ENCODE results near the gene PLXNA4. TPM values are rescaled to one million over a fixed set of nuclear protein-coding genes. Genes with fewer than 3 reads are reported as not detected.

PLXNA4 gene
- total RNA-seq, 4 donors from 2014 or later: 5.1 to 7.0 (median 5.3) TPM

- DNase-seq (ENCODE audit: low spot score in 2 of 2): no peak
- 82% methylated on average over 2 of the region's 2 CpGs for WGBS, 2 donors
- H3K4me3 ChIP-seq (ENCODE audit: low read depth, poor library complexity, severe bottlenecking): no peak overlapping the region
- intact Hi-C loops (cut with DNase I; ENCODE audit: low total_unique reads): no loop called here
- TF ChIP-seq POLR2A (IDR thresholded peaks at IDR 0.05): no peak
- TF ChIP-seq CTCF (IDR thresholded peaks at IDR 0.05): no peak
Observed at GRCh38 chr7:132433301-132433700, 143.0 kb downstream of the PLXNA4 start.

GRCh38 chr7:132430861-132431822 is 145.1 kb downstream of the PLXNA4 start:
- no peak for DNase-seq (ENCODE audit: low spot score in 2 of 2)
- WGBS, 2 donors: 58 to 68% methylated on average over 13 of the region's 13 CpGs
- intact Hi-C loops (cut with DNase I; ENCODE audit: low total_unique reads): no loop called here
- TF ChIP-seq CTCF (IDR thresholded peaks at IDR 0.05): no peak
- TF ChIP-seq POLR2A (IDR thresholded peaks at IDR 0.05): no peak
- H3K4me3 ChIP-seq (ENCODE audit: low read depth, poor library complexity, severe bottlenecking): no peak overlapping the region

GRCh38 chr7:132430041-132430855 is 146.0 kb downstream of the PLXNA4 start:
- 80 to 82% methylated on average over 4 of the region's 4 CpGs for WGBS, 2 donors
- intact Hi-C loops (cut with DNase I; ENCODE audit: low total_unique reads): no loop called here
- no peak overlapping the region for H3K4me3 ChIP-seq (ENCODE audit: low read depth, poor library complexity, severe bottlenecking)
- no peak for DNase-seq (ENCODE audit: low spot score in 2 of 2)
- no peak for TF ChIP-seq CTCF (IDR thresholded peaks at IDR 0.05)
- no peak for TF ChIP-seq POLR2A (IDR thresholded peaks at IDR 0.05)

GRCh38 chr7:132429181-132429580 is 147.1 kb downstream of the PLXNA4 start:
- intact Hi-C loops (cut with DNase I; ENCODE audit: low total_unique reads): no loop called here
- no peak overlapping the region for H3K4me3 ChIP-seq (ENCODE audit: low read depth, poor library complexity, severe bottlenecking)
- no peak for DNase-seq (ENCODE audit: low spot score in 2 of 2)
- 90 to 96% methylated on average over 1 of the region's 1 CpG for WGBS, 2 donors
- TF ChIP-seq POLR2A (IDR thresholded peaks at IDR 0.05): no peak
- TF ChIP-seq CTCF (IDR thresholded peaks at IDR 0.05): no peak

- no peak for TF ChIP-seq POLR2A (IDR thresholded peaks at IDR 0.05)
- no peak for TF ChIP-seq CTCF (IDR thresholded peaks at IDR 0.05)
- DNase-seq (ENCODE audit: low spot score in 2 of 2): no peak
- intact Hi-C loops (cut with DNase I; ENCODE audit: low total_unique reads): no loop called here
- WGBS, 2 donors: 54 to 61% methylated on average over 12 of the region's 12 CpGs
- H3K4me3 ChIP-seq (ENCODE audit: low read depth, poor library complexity, severe bottlenecking): no peak overlapping the region
Observed at GRCh38 chr7:132428247-132428919, 147.9 kb downstream of the PLXNA4 start.

Measured in lower leg skin (tissue), 4 donors.